Left ventricle myocardium inferior (tissue), 1 donor: ENCODE measurements around the gene SAE1. TPM values are rescaled to one million over a fixed set of nuclear protein-coding genes. Genes with fewer than 3 reads are reported as not detected.

ENCODE experiments used
- DNase-seq: peaks from one replicate; pipeline ENCODE4 v3.0.0-alpha.2; 2020
- H3K27ac ChIP-seq: fragments of 200-600 bp; replicated peaks from 2 replicates; pipeline ENCODE4 v1.8.0; 2021
- H3K27me3 ChIP-seq: fragments of 200-600 bp; 2 replicates; pipeline ENCODE4 v1.8.0; 2021; ENCODE audit warnings: low read depth
- H3K36me3 ChIP-seq: fragments of 200-600 bp; 2 replicates; pipeline ENCODE4 v1.8.0; 2021
- H3K4me1 ChIP-seq: fragments of 200-600 bp; 2 replicates; pipeline ENCODE4 v1.8.0; 2021
- H3K4me3 ChIP-seq: fragments of 200-600 bp; 2 replicates; pipeline ENCODE4 v1.8.0; 2021; ENCODE audit warnings: mild to moderate bottlenecking, moderate library complexity
- H3K9me3 ChIP-seq: fragments of 200-600 bp; replicated peaks from 2 replicates; pipeline ENCODE4 v1.8.0; 2021
- intact Hi-C: fragments of 100-400 bp; cut with micrococcal nuclease; formaldehyde crosslinking; loops from one replicate; pipeline ENCODE4 v1.11.0; 2022
- total RNA-seq: library from RNA; stranded (reverse); fragmentation: NEBNext Ultra II Directional; extraction: Animal tissue kit (Norgen Biotek cat#: 25700); gene quantifications from one replicate; pipeline ENCODE4 v1.2.1, GENCODE V29; 2021
- TF ChIP-seq, protein P1 (sequence below): fragments of 200-600 bp; IDR thresholded peaks from 2 replicates; pipeline ENCODE4 v1.8.0; 2021; ENCODE audit warnings: antibody characterized with exemption, mild to moderate bottlenecking, borderline replicate concordance
- donor health status: DM: no; HTN: yes; CAD: no; lungs with severe emphysema.

Gene SAE1
- total RNA-seq, 1 donor from 2014 or later: 42.5 TPM

DNA sequence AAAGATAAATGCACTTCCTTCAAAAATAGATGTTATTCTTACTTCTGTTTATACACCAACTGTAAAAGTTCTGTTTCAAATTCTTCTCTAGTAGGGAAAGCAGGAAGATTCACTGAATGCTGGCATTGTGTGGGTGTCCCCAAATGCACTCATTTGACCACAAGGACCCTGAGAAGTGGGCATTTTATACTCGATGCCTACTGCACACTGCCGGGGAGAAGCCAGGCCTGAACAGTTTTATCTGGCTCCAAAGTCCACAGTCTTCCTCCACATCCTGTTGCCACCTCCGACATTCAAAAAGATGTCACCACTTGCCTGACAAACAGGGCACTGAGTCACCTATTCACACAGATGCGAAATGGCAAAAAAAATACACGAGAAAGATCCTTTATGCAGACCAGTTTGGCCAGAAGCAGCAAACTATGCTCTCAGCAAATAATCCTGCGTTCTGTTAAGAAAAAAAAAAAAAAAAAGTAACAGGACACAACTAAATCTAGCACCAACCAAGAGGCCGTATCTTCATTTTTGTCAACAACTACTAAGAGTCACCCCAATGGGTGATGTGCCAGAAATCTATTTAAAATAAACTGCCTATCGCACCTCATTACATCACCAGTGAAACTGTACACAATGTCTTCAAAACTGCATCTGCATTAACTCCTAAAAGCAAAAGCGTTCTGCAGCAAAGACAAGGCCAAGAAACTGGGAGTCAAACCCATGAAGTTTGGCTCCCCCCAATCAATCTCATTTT is 23.3 kb upstream of the SAE1 start:
- TF ChIP-seq, protein P1, sequence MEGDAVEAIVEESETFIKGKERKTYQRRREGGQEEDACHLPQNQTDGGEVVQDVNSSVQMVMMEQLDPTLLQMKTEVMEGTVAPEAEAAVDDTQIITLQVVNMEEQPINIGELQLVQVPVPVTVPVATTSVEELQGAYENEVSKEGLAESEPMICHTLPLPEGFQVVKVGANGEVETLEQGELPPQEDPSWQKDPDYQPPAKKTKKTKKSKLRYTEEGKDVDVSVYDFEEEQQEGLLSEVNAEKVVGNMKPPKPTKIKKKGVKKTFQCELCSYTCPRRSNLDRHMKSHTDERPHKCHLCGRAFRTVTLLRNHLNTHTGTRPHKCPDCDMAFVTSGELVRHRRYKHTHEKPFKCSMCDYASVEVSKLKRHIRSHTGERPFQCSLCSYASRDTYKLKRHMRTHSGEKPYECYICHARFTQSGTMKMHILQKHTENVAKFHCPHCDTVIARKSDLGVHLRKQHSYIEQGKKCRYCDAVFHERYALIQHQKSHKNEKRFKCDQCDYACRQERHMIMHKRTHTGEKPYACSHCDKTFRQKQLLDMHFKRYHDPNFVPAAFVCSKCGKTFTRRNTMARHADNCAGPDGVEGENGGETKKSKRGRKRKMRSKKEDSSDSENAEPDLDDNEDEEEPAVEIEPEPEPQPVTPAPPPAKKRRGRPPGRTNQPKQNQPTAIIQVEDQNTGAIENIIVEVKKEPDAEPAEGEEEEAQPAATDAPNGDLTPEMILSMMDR: no peak
- DNase-seq: no peak
- Histone ChIP-seq H3K36me3 (no peaks in the 10 kb centered on the region), H3K4me1 (peaks cover 93% of the 10 kb centered on the region), H3K27me3 (no peaks in the 10 kb centered on the region), H3K9me3 (no peaks in the 10 kb centered on the region), H3K27ac (peak overlapping the region; percentile 100), H3K4me3 (peak overlapping the region; percentile 21)
- intact Hi-C loops: no loop called here

- Histone ChIP-seq H3K27ac (peak overlapping the region; percentile 100), H3K4me3 (peak overlapping the region; percentile 8), H3K36me3 (no peaks in the 10 kb centered on the region), H3K4me1 (peaks cover 91% of the 10 kb centered on the region), H3K9me3 (no peaks in the 10 kb centered on the region), H3K27me3 (no peaks in the 10 kb centered on the region)
- intact Hi-C loops: no loop called here
- DNase-seq: no peak
- TF ChIP-seq, protein P1: no peak
Observed at GRCh38 chr19:47107953-47108746, 22.5 kb upstream of the SAE1 start.

- no peaks in the 10 kb centered on the region for H3K9me3 ChIP-seq
- TF ChIP-seq, protein P1: no peak
- DNase-seq: no peak
- peaks cover 88% of the 10 kb centered on the region for H3K4me1 ChIP-seq
- peak overlapping the region; percentile 95 for H3K4me3 ChIP-seq
- H3K27ac ChIP-seq: peak overlapping the region; percentile 100
- no peaks in the 10 kb centered on the region for H3K36me3 ChIP-seq
- intact Hi-C loops: no loop called here
- no peaks in the 10 kb centered on the region for H3K27me3 ChIP-seq
Observed at GRCh38 chr19:47109177-47109540, 21.5 kb upstream of the SAE1 start.

GRCh38 chr19:47109541-47110375 is 20.9 kb upstream of the SAE1 start:
- H3K27me3 ChIP-seq: no peaks in the 10 kb centered on the region
- H3K9me3 ChIP-seq: no peaks in the 10 kb centered on the region
- TF ChIP-seq, protein P1: no peak
- intact Hi-C loops: no loop called here
- H3K36me3 ChIP-seq: no peaks in the 10 kb centered on the region
- H3K4me3 ChIP-seq: peak overlapping the region; percentile 95
- peaks cover 85% of the 10 kb centered on the region for H3K4me1 ChIP-seq
- no peak for DNase-seq
- H3K27ac ChIP-seq: peak overlapping the region; percentile 100

DNA sequence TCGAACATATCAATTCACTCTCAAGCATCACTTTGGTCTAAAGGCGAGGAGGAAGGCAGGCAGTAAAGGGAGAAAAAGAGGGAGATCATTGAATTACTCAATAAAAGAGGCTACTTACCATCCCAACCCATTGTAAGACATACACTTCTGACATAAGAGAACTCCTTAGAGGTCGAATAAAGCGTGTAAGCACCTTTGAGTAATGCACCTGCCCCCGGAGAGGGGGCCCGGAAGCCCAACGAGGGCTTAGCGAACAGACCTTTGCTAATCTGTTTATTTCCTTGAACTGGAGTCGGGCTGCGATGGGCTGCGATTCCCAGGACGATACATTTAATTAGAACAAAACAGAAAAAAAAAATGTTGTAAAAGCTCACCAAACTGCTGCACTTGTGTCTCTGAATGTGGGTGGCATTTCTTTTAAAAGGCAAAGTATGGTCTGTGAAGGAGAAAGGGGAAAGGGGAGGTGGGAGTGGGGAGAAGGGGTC is 20.1 kb upstream of the SAE1 start:
- no peak for DNase-seq
- H3K36me3 ChIP-seq: no peaks in the 10 kb centered on the region
- H3K27ac ChIP-seq: peak overlapping the region; percentile 100
- intact Hi-C loops: no loop called here
- peaks cover 76% of the 10 kb centered on the region for H3K4me1 ChIP-seq
- no peaks in the 10 kb centered on the region for H3K27me3 ChIP-seq
- H3K9me3 ChIP-seq: no peaks in the 10 kb centered on the region
- H3K4me3 ChIP-seq: peak overlapping the region; percentile 95
- TF ChIP-seq, protein P1: no peak
